A549 (cell line): ENCODE results near the gene ACER1. TPM values are rescaled to one million over a fixed set of nuclear protein-coding genes. Genes with fewer than 3 reads are reported as not detected.
A peak's percentile ranks its signal among the peaks of the same experiment; 100 is the strongest.
"Not testable (repeated sequence)": the region's sequence is repeated elsewhere in the genome, so short reads cannot be mapped to it uniquely, and the experiment has no call there.

Experiments used
- ATAC-seq, 2 experiments: fragments of 200-7000 bp in 1 of 2; fragments of >200 bp in 1 of 2; cut with Nextera tagmentation in 1 of 2; cut with Tn5 transposase in 1 of 2; 3 replicates each; pipeline versions ENCODE4 v1.8.0 to v1.9.1; 2018 to 2020; ENCODE audit warnings: mild to moderate bottlenecking in 1 of 2, moderate library complexity in 1 of 2
- CTCF ChIA-PET: fragments of 300-600 bp; sonication (Branson Sonifier 250); formaldehyde crosslinking; extraction: SDS; loops from one replicate; lab custom pipeline; 2021; ENCODE audit warnings: antibody characterized with exemption, inconsistent platforms; lab: Yijun Ruan, JAX
- POLR2A ChIA-PET: fragments of 350-600 bp; formaldehyde crosslinking; extraction: SDS; loops from one replicate; lab custom pipeline; 2021; ENCODE audit warnings: antibody characterized with exemption, inconsistent platforms; lab: Yijun Ruan, JAX
- DNase-seq, 2 experiments: peaks; one replicate each; pipeline versions ENCODE4 v3.0.0 to v3.0.0-alpha.2; 2011 to 2016; ENCODE audit warnings: low read depth in 1 of 2, low spot score in 1 of 2
- FAIRE-seq: peaks from 2 replicates; lab custom pipeline; 2011; peaks lifted over from hg19 to GRCh38; lab: Jason Lieb, UNC
- H3K27ac ChIP-seq, 2 experiments: fragments of >200 bp; sonication (Bioruptor Twin); formaldehyde crosslinking; 3 replicates each; pipeline ENCODE4 v1.5.1; 2016 to 2017
- H3K4me1 ChIP-seq: fragments of >200 bp; sonication (Bioruptor Twin); formaldehyde crosslinking; 3 replicates; pipeline ENCODE4 v1.6.1; 2016
- H3K4me2 ChIP-seq: fragments of >200 bp; sonication (Bioruptor Twin); formaldehyde crosslinking; 3 replicates; pipeline ENCODE4 v1.6.1; 2016
- H3K4me3 ChIP-seq: fragments of >200 bp; sonication (Bioruptor Twin); formaldehyde crosslinking; 3 replicates; pipeline ENCODE4 v1.5.1; 2016
- H3K9me3 ChIP-seq: fragments of >200 bp; sonication (Bioruptor Twin); formaldehyde crosslinking; 3 replicates; pipeline ENCODE4 v1.6.1; 2016
- CEBPB ChIP-seq, 2 experiments: fragments of >200 bp in 1 of 2; sonication (Bioruptor Twin) in 1 of 2; formaldehyde crosslinking in 1 of 2; IDR thresholded peaks; 2 replicates each; pipeline ENCODE4 v1.6.1; 2012 to 2016
- CTCF ChIP-seq: fragments of >200 bp; sonication (Bioruptor Twin); formaldehyde crosslinking; IDR thresholded peaks from 3 replicates; pipeline ENCODE4 v1.5.1; 2016
- EHMT2 ChIP-seq: fragments of 200-600 bp; sonication (generic); IDR thresholded peaks from 2 replicates; pipeline ENCODE4 v1.6.1; 2016; ENCODE audit warnings: antibody characterized with exemption, low read depth, mild to moderate bottlenecking, moderate library complexity
- EP300 ChIP-seq, 2 experiments: fragments of >200 bp; sonication (Bioruptor Twin); formaldehyde crosslinking; IDR thresholded peaks; 2 replicates in 1 of 2; 3 replicates in 1 of 2; pipeline ENCODE4 v1.6.1; 2016 to 2017
- FOXS1 ChIP-seq: fragments of 250-450 bp; sonication (Bioruptor Pico); IDR thresholded peaks from 2 replicates; pipeline ENCODE4 v1.5.0; 2020; ENCODE audit warnings: mild to moderate bottlenecking, moderate library complexity
- GATA3 ChIP-seq: IDR thresholded peaks from 2 replicates; pipeline ENCODE4 v1.6.1; 2012; ENCODE audit warnings: borderline replicate concordance
- HES2 ChIP-seq: fragments of >200 bp; sonication (Bioruptor Twin); formaldehyde crosslinking; IDR thresholded peaks from 2 replicates; pipeline ENCODE4 v1.6.1; 2016
- HOXB13 ChIP-seq: fragments of 250-450 bp; sonication (Bioruptor Pico); IDR thresholded peaks from 2 replicates; pipeline ENCODE4 v1.5.0; 2020; ENCODE audit warnings: low read depth, mild to moderate bottlenecking, moderate library complexity
- MAZ ChIP-seq: fragments of 150-350 bp; IDR thresholded peaks from 2 replicates; pipeline ENCODE4 v1.6.1; 2014; ENCODE audit warnings: antibody characterized with exemption, low read depth, low read length, borderline replicate concordance
- NR3C1 ChIP-seq: fragments of >200 bp; sonication (Bioruptor Twin); formaldehyde crosslinking; IDR thresholded peaks from 3 replicates; pipeline ENCODE4 v1.6.1; 2017
- PBX3 ChIP-seq: IDR thresholded peaks from 2 replicates; pipeline ENCODE4 v1.6.1; 2012
- RAD21 ChIP-seq, 2 experiments: fragments of >200 bp in 1 of 2; sonication (Bioruptor Twin) in 1 of 2; formaldehyde crosslinking in 1 of 2; IDR thresholded peaks in 1 of 2; conservative IDR thresholded peaks in 1 of 2; 2 replicates in 1 of 2; 3 replicates in 1 of 2; pipeline ENCODE4 v1.6.1; 2012 to 2018; ENCODE audit warnings: inconsistent platforms in 1 of 2
- TFCP2L1 ChIP-seq: fragments of 250-450 bp; sonication (Bioruptor Pico); IDR thresholded peaks from 2 replicates; pipeline ENCODE4 v1.5.0; 2021; ENCODE audit warnings: mild to moderate bottlenecking
- USF2 ChIP-seq: fragments of 450-650 bp; IDR thresholded peaks from 2 replicates; pipeline ENCODE4 v1.6.1; 2014; ENCODE audit warnings: antibody characterized with exemption
- ZFP36 ChIP-seq: fragments of 450-650 bp; IDR thresholded peaks from 2 replicates; pipeline ENCODE4 v1.6.1; 2014; ENCODE audit warnings: borderline replicate concordance; ENCODE audit not compliant: partially characterized antibody
- WGBS: methylation state at CpG from one replicate; pipeline ENCODE4 v1.1.6; 2017; ENCODE audit errors: missing lambda C conversion rate; 5-methylcytosine and 5-hydroxymethylcytosine counted together
- polyA plus RNA-seq, 4 experiments: library from polyadenylated mRNA; depleted of rRNA in 3 of 4; stranded (reverse); fragments of >200 nt; fragmentation: RNase III in 1 of 4; extraction: RNeasy Plus Mini Kit Qiagen cat#74134 plus additional on column Dnase treatment in 1 of 4; gene quantifications; 2 replicates in 3 of 4; 3 replicates in 1 of 4; pipeline ENCODE4 v1.2.3, GENCODE V29; 2011 to 2017

ACER1 gene
- polyA plus RNA-seq, 2 of the 4 experiments (the other 2 are of a cell fraction) = not detected

GRCh38 chr19:6362351-6362801 is 29.0 kb upstream of the ACER1 start:
- DNase-seq = no peak
- ATAC-seq = no peak
- H3K9me3 ChIP-seq = no peaks in the 10 kb centered on the region
- POLR2A ChIA-PET = interaction anchor here (2.3 kb wide), 1 partner anchor 10 kb away, joined by 16 read pairs; the partner anchor contains the start of gene ALKBH7
- no peak for FAIRE-seq
- TF ChIP-seq USF2 (no peak), NR3C1 (no peak)
- TF ChIP-seq, all 56 proteins: peak for 0
- WGBS = 48% methylated on average over 7 of the region's 11 CpGs
- Histone ChIP-seq H3K4me3 (peak overlapping the region; percentile 73), H3K27ac (peak overlapping the region; percentile 92 to 93), H3K4me2 (peak overlapping the region; percentile 94), H3K4me1 (peaks cover 7% of the 10 kb centered on the region; the same call in 1 of the 3 replicates)
- CTCF ChIA-PET = no interaction called here

- Histone ChIP-seq H3K9me3 (no peaks in the 10 kb centered on the region), H3K27ac (peak overlapping the region; percentile 92 to 93)
- DNase-seq = no peak
- FAIRE-seq = no peak
- TF ChIP-seq RAD21 (conservative IDR thresholded peaks at IDR 0.05 in 1 of 2, IDR thresholded peaks at IDR 0.05 in 1 of 2) (no peak), EP300 (IDR thresholded peaks at IDR 0.05) (no peak), CEBPB (IDR thresholded peaks at IDR 0.05) (no peak), GATA3 (no peak), MAZ (no peak), PBX3 (no peak), HES2 (no peak), FOXS1 (no peak), ZFP36 (no peak), EHMT2 (no peak), TFCP2L1 (CRISPR knock-in tag) (no peak), CTCF (no peak), HOXB13 (no peak)
- TF ChIP-seq, all 56 proteins: peak for 0
- CTCF ChIA-PET = no interaction called here
- Histone ChIP-seq H3K4me1 (peaks cover 7% of the 10 kb centered on the region; the same call in 1 of the 3 replicates), H3K4me3 (peak overlapping the region; percentile 73), H3K4me2 (peak overlapping the region; percentile 94)
- WGBS = 2% methylated on average over 5 of the region's 7 CpGs
- POLR2A ChIA-PET = interaction anchor here (2.3 kb wide), 1 partner anchor 11 kb away, joined by 16 read pairs; the partner anchor contains the start of gene ALKBH7
- no peak; a peak in 1 of 6 replicates for ATAC-seq
Observed at GRCh38 chr19:6362027-6362350, 28.6 kb upstream of the ACER1 start.

GRCh38 chr19:6360857-6361216 is 27.4 kb upstream of the ACER1 start:
- CTCF ChIA-PET = interaction anchor here (1.6 kb wide), 1 partner anchor 80 kb away, joined by 3 read pairs; no protein-coding TSS in a partner anchor
- 72% methylated on average over 10 of the region's 10 CpGs for WGBS
- H3K4me3 ChIP-seq = peak overlapping the region; percentile 73; the same call in 1 of the 3 replicates
- not testable (repeated sequence) for H3K4me1 ChIP-seq, DNase-seq, ATAC-seq, FAIRE-seq, H3K9me3 ChIP-seq
- POLR2A ChIA-PET = interaction anchor here (0.7 to 2.3 kb wide), 3 partner anchors 9 to 64 kb away, joined by 3 to 16 read pairs (median 6); partner anchors contain the start of genes ALKBH7 and KHSRP
- peak overlapping the region; percentile 94; the same call in 2 of the 3 replicates for H3K4me2 ChIP-seq
- peak overlapping the region; percentile 46 to 93; a peak in 4 of 6 replicates for H3K27ac ChIP-seq

GRCh38 chr19:6360445-6360844 is 27.0 kb upstream of the ACER1 start:
- CTCF ChIA-PET = interaction anchor here (1.6 kb wide), 1 partner anchor 80 kb away, joined by 3 read pairs; no protein-coding TSS in a partner anchor
- H3K9me3 ChIP-seq, H3K27ac ChIP-seq, H3K4me1 ChIP-seq, H3K4me2 ChIP-seq, ATAC-seq, FAIRE-seq, POLR2A ChIA-PET, H3K4me3 ChIP-seq, DNase-seq: not testable (repeated sequence)
- WGBS = 86% methylated on average over 12 of the region's 12 CpGs
